Activated CD4-positive, alpha-beta T cell treated with anti-CD3 and anti-CD28 coated beads for 36 hours (primary cell): ENCODE results near the gene LRRFIP2. TPM values are rescaled to one million over a fixed set of nuclear protein-coding genes. Genes with fewer than 3 reads are reported as not detected.
"Not testable (repeated sequence)": the region's sequence is repeated elsewhere in the genome, so short reads cannot be mapped to it uniquely, and the experiment has no call there.

Experiments
- ATAC-seq: fragments of 200-7000 bp; cut with Tn5 transposase; one replicate; pipeline ENCODE4 v1.10.0; 2021; ENCODE audit warnings: mild to moderate bottlenecking, moderate library complexity
- CTCF ChIA-PET: fragments of 350-600 bp; sonication (Branson Sonifier 250); formaldehyde crosslinking; loops from one replicate; lab custom pipeline; 2021; ENCODE audit warnings: antibody characterized with exemption; lab: Charles Lee
- POLR2A ChIA-PET: fragments of 350-600 bp; sonication (Branson Sonifier 250); formaldehyde crosslinking; loops from one replicate; lab custom pipeline; 2021; ENCODE audit warnings: antibody characterized with exemption, inconsistent platforms; lab: Charles Lee
- DNase-seq: peaks from one replicate; pipeline ENCODE4 v3.0.0-alpha.2; 2020
- H3K27ac Mint-ChIP-seq: one replicate; pipeline ENCODE4 v1.8.0; 2021; ENCODE audit warnings: mixed read lengths
- H3K27me3 Mint-ChIP-seq: one replicate; pipeline ENCODE4 v1.8.0; 2021; ENCODE audit warnings: mixed read lengths
- H3K36me3 Mint-ChIP-seq: one replicate; pipeline ENCODE4 v1.8.0; 2021; ENCODE audit warnings: low read depth, mixed read lengths
- H3K4me1 Mint-ChIP-seq: one replicate; pipeline ENCODE4 v1.8.0; 2021; ENCODE audit warnings: mixed read lengths
- H3K4me3 Mint-ChIP-seq: one replicate; pipeline ENCODE4 v1.8.0; 2021; ENCODE audit warnings: mild to moderate bottlenecking, moderate library complexity, mixed read lengths
- H3K9me3 Mint-ChIP-seq: one replicate; pipeline ENCODE4 v1.8.0; 2021; ENCODE audit warnings: low read depth, mixed read lengths
- intact Hi-C, 2 experiments: fragments of 100-400 bp; cut with DNase I in 1 of 2; cut with micrococcal nuclease in 1 of 2; formaldehyde crosslinking; loops; one replicate each; pipeline versions ENCODE4 v1.14.2 to v1.15.1; 2022 to 2024; cut with DNase I, micrococcal nuclease
- total RNA-seq, 2 experiments: library from RNA; stranded (reverse); gene quantifications; one replicate each; pipeline ENCODE4 v1.2.3, GENCODE V29; 2021

Gene LRRFIP2
- total RNA-seq, 2 experiments from 2014 or later = 20.6 to 25.1 TPM

- H3K9me3 Mint-ChIP-seq = no peaks in the 10 kb centered on the region
- H3K36me3 Mint-ChIP-seq = peaks cover 9% of the 10 kb centered on the region
- POLR2A ChIA-PET = interaction anchor here (0.6 kb wide), 1 partner anchor 74 kb away, joined by 3 read pairs; no protein-coding TSS in a partner anchor
- peaks cover 20% of the 10 kb centered on the region for H3K4me1 Mint-ChIP-seq
- DNase-seq = no peak
- no peaks in the 10 kb centered on the region for H3K27me3 Mint-ChIP-seq
- intact Hi-C loops = no loop called here
- H3K27ac Mint-ChIP-seq = no peak overlapping the region
- no peak overlapping the region for H3K4me3 Mint-ChIP-seq
- ATAC-seq = no peak
- CTCF ChIA-PET = no interaction called here
Observed at GRCh38 chr3:37130448-37130847, 43.9 kb downstream of the LRRFIP2 start.

- intact Hi-C loops = no loop called here
- Mint-ChIP-seq H3K27me3 (no peaks in the 10 kb centered on the region), H3K4me1 (peaks cover 23% of the 10 kb centered on the region), H3K9me3 (no peaks in the 10 kb centered on the region), H3K27ac (no peak overlapping the region), H3K36me3 (peaks cover 9% of the 10 kb centered on the region), H3K4me3 (no peak overlapping the region)
- ATAC-seq (peak; percentile 79), DNase-seq (peak; percentile 26)
- CTCF ChIA-PET = no interaction called here
- POLR2A ChIA-PET = interaction anchor here (0.6 kb wide), 1 partner anchor 75 kb away, joined by 3 read pairs; no protein-coding TSS in a partner anchor
Observed at GRCh38 chr3:37129871-37130270, 44.5 kb downstream of the LRRFIP2 start.

GRCh38 chr3:37127340-37127739, 47.0 kb downstream of the LRRFIP2 start:
- intact Hi-C loops = no loop called here
- ChIA-PET POLR2A (no interaction called here), CTCF (interaction anchor here (1.6 kb wide), 1 partner anchor 11 kb away, joined by 5 read pairs; no protein-coding TSS in a partner anchor)

GRCh38 chr3:37126856-37127255, 47.5 kb downstream of the LRRFIP2 start:
- intact Hi-C loops = no loop called here
- DNase-seq (no peak), ATAC-seq (no peak)
- peaks cover 25% of the 10 kb centered on the region for H3K4me1 Mint-ChIP-seq
- peaks cover 3% of the 10 kb centered on the region for H3K9me3 Mint-ChIP-seq
- no peak overlapping the region for H3K4me3 Mint-ChIP-seq
- ChIA-PET CTCF (no interaction called here), POLR2A (no interaction called here)
- no peak overlapping the region for H3K27ac Mint-ChIP-seq
- no peaks in the 10 kb centered on the region for H3K27me3 Mint-ChIP-seq
- peaks cover 19% of the 10 kb centered on the region for H3K36me3 Mint-ChIP-seq

More at GRCh38 chr3:37127340-37127739, 47.0 kb downstream of the LRRFIP2 start:
- no peaks in the 10 kb centered on the region for H3K27me3 Mint-ChIP-seq
- H3K36me3 Mint-ChIP-seq = peaks cover 14% of the 10 kb centered on the region
- H3K27ac Mint-ChIP-seq = no peak overlapping the region
- DNase-seq = no peak
- peaks cover 25% of the 10 kb centered on the region for H3K4me1 Mint-ChIP-seq
- no peak overlapping the region for H3K4me3 Mint-ChIP-seq
- H3K9me3 Mint-ChIP-seq = no peaks in the 10 kb centered on the region
- ATAC-seq = no peak

- CTCF ChIA-PET = interaction anchor here (0.6 kb wide), 1 partner anchor 20 kb away, joined by 3 read pairs; no protein-coding TSS in a partner anchor
- Mint-ChIP-seq H3K27me3 (no peaks in the 10 kb centered on the region), H3K27ac (no peak overlapping the region), H3K4me3 (no peak overlapping the region), H3K36me3 (peaks cover 23% of the 10 kb centered on the region), H3K9me3 (peaks cover 3% of the 10 kb centered on the region), H3K4me1 (peaks cover 16% of the 10 kb centered on the region)
- intact Hi-C loops = no loop called here
- POLR2A ChIA-PET = no interaction called here
- no peak for DNase-seq
- ATAC-seq = no peak
Observed at GRCh38 chr3:37125195-37126073, 48.9 kb downstream of the LRRFIP2 start.

GRCh38 chr3:37124435-37124834, 49.9 kb downstream of the LRRFIP2 start:
- H3K4me3 Mint-ChIP-seq = no peak overlapping the region
- POLR2A ChIA-PET = no interaction called here
- no peak overlapping the region for H3K27ac Mint-ChIP-seq
- peaks cover 8% of the 10 kb centered on the region for H3K4me1 Mint-ChIP-seq
- CTCF ChIA-PET = no interaction called here
- peaks cover 3% of the 10 kb centered on the region for H3K9me3 Mint-ChIP-seq
- intact Hi-C loops = no loop called here
- peaks cover 20% of the 10 kb centered on the region for H3K36me3 Mint-ChIP-seq
- ATAC-seq = no peak
- DNase-seq = no peak
- no peaks in the 10 kb centered on the region for H3K27me3 Mint-ChIP-seq

GRCh38 chr3:37123292-37123691, 51.1 kb downstream of the LRRFIP2 start:
- peaks cover 15% of the 10 kb centered on the region for H3K36me3 Mint-ChIP-seq
- H3K27ac Mint-ChIP-seq = no peak overlapping the region
- no peak overlapping the region for H3K4me3 Mint-ChIP-seq
- CTCF ChIA-PET = no interaction called here
- no peaks in the 10 kb centered on the region for H3K27me3 Mint-ChIP-seq
- no peak for ATAC-seq
- POLR2A ChIA-PET = no interaction called here
- DNase-seq = no peak
- intact Hi-C loops = no loop called here
- H3K4me1 Mint-ChIP-seq = peaks cover 5% of the 10 kb centered on the region
- H3K9me3 Mint-ChIP-seq = peaks cover 3% of the 10 kb centered on the region

- CTCF ChIA-PET = not testable (repeated sequence)
Observed at GRCh38 chr3:37122069-37122468, 52.3 kb downstream of the LRRFIP2 start.

GRCh38 chr3:37118163-37118562, 56.2 kb downstream of the LRRFIP2 start:
- peaks cover 3% of the 10 kb centered on the region for H3K9me3 Mint-ChIP-seq
- CTCF ChIA-PET = interaction anchor here (0.6 kb wide), 1 partner anchor 12 kb away, joined by 3 read pairs; no protein-coding TSS in a partner anchor
- H3K27me3 Mint-ChIP-seq = no peaks in the 10 kb centered on the region
- intact Hi-C loops = loop anchor here in 1 of 2 experiments (5.0 kb wide), 1 partner anchor 44 kb away; no protein-coding TSS in a partner anchor
- peaks cover 19% of the 10 kb centered on the region for H3K4me1 Mint-ChIP-seq
- no peak for DNase-seq
- H3K36me3 Mint-ChIP-seq = peaks cover 12% of the 10 kb centered on the region
- no peak for ATAC-seq
- H3K4me3 Mint-ChIP-seq = no peak overlapping the region
- no peak overlapping the region for H3K27ac Mint-ChIP-seq
- POLR2A ChIA-PET = no interaction called here

More at GRCh38 chr3:37122069-37122468, 52.3 kb downstream of the LRRFIP2 start:
- H3K4me3 Mint-ChIP-seq, intact Hi-C loops, POLR2A ChIA-PET, ATAC-seq, DNase-seq, H3K9me3 Mint-ChIP-seq, H3K27ac Mint-ChIP-seq, H3K27me3 Mint-ChIP-seq, H3K4me1 Mint-ChIP-seq: not testable (repeated sequence)
- H3K36me3 Mint-ChIP-seq = peaks cover 14% of the 10 kb centered on the region

- H3K4me1 Mint-ChIP-seq = peaks cover 19% of the 10 kb centered on the region
Observed at GRCh38 chr3:37117548-37117947, 56.8 kb downstream of the LRRFIP2 start.

GRCh38 chr3:37116998-37117397, 57.4 kb downstream of the LRRFIP2 start:
- Mint-ChIP-seq H3K27ac (no peak overlapping the region), H3K27me3 (no peaks in the 10 kb centered on the region), H3K36me3 (peaks cover 8% of the 10 kb centered on the region), H3K4me1 (peaks cover 19% of the 10 kb centered on the region), H3K9me3 (no peaks in the 10 kb centered on the region), H3K4me3 (no peak overlapping the region)
- POLR2A ChIA-PET = no interaction called here
- CTCF ChIA-PET = interaction anchor here (0.7 kb wide), 2 partner anchors 57 to 61 kb away, joined by 3 to 4 read pairs; partner anchors contain the start of gene LRRFIP2
- no peak for DNase-seq
- no peak for ATAC-seq
- intact Hi-C loops = loop anchor here in 1 of 2 experiments (5.0 kb wide), 1 partner anchor 45 kb away; no protein-coding TSS in a partner anchor

More at GRCh38 chr3:37117548-37117947, 56.8 kb downstream of the LRRFIP2 start:
- POLR2A ChIA-PET = no interaction called here
- no peak overlapping the region for H3K4me3 Mint-ChIP-seq
- CTCF ChIA-PET = interaction anchor here (0.7 kb wide), 2 partner anchors 57 to 60 kb away, joined by 3 to 4 read pairs; partner anchors contain the start of gene LRRFIP2
- intact Hi-C loops = loop anchor here in 1 of 2 experiments (5.0 kb wide), 1 partner anchor 45 kb away; no protein-coding TSS in a partner anchor
- no peaks in the 10 kb centered on the region for H3K27me3 Mint-ChIP-seq
- H3K27ac Mint-ChIP-seq = no peak overlapping the region
- DNase-seq = no peak
- peaks cover 12% of the 10 kb centered on the region for H3K36me3 Mint-ChIP-seq
- no peak for ATAC-seq
- peaks cover 3% of the 10 kb centered on the region for H3K9me3 Mint-ChIP-seq
